Neural cell (in vitro differentiated cells): ENCODE measurements around the gene SPAG6.

Experiments
- REST ChIP-seq: IDR thresholded peaks from 2 replicates; pipeline ENCODE4 v1.6.1; 2012; ENCODE audit warnings: borderline replicate concordance
- TF ChIP-seq, protein P1 (sequence below): fragments of 450-650 bp; IDR thresholded peaks from 2 replicates; pipeline ENCODE4 v1.5.1; 2014; ENCODE audit warnings: antibody characterized with exemption, mild to moderate bottlenecking, moderate library complexity; ENCODE audit not compliant: poor library complexity, severe bottlenecking

DNA sequence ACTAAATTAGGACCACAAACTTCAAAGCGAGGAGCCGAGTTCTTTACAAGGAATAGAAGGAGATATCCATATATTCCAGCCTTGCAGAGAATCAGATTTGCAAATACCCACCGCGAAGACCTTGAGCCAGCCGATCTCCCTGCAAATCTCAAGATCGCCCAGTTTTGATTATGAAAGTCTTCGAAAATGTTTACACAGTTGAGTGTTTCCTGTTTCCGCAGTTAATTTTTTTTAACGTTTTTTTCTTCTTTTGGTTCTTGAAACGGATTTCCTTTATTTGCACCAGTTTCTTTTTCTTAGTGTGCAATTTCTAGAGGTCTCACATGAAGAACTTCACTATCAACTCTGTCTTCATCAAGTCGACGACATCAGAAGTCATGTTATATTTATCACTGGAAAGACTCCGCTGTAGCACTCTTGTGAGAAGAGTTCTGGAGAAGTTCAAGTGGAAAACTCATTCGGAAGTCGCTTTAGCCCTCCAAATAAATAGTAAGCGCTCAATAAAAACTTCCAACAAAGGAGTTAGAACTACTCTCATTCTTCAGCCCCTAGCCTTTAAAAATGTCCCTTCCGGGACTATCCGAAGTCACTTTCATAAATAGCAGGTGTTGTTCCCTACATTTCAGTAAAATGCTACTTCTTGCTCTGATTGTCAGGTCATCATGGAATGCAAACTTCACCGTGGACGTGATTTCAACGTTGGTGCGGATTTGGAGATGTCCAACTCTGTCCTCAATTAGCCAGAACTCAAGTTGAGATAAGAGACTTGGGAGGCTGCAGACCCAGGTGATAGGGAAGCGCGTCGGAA is 11.9 kb upstream of the SPAG6 start:
- TF ChIP-seq, protein P1, sequence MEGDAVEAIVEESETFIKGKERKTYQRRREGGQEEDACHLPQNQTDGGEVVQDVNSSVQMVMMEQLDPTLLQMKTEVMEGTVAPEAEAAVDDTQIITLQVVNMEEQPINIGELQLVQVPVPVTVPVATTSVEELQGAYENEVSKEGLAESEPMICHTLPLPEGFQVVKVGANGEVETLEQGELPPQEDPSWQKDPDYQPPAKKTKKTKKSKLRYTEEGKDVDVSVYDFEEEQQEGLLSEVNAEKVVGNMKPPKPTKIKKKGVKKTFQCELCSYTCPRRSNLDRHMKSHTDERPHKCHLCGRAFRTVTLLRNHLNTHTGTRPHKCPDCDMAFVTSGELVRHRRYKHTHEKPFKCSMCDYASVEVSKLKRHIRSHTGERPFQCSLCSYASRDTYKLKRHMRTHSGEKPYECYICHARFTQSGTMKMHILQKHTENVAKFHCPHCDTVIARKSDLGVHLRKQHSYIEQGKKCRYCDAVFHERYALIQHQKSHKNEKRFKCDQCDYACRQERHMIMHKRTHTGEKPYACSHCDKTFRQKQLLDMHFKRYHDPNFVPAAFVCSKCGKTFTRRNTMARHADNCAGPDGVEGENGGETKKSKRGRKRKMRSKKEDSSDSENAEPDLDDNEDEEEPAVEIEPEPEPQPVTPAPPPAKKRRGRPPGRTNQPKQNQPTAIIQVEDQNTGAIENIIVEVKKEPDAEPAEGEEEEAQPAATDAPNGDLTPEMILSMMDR = no peak
- no peak for TF ChIP-seq REST
